ENCODE measurements around the gene STAG2.

STAG2 gene

DNA sequence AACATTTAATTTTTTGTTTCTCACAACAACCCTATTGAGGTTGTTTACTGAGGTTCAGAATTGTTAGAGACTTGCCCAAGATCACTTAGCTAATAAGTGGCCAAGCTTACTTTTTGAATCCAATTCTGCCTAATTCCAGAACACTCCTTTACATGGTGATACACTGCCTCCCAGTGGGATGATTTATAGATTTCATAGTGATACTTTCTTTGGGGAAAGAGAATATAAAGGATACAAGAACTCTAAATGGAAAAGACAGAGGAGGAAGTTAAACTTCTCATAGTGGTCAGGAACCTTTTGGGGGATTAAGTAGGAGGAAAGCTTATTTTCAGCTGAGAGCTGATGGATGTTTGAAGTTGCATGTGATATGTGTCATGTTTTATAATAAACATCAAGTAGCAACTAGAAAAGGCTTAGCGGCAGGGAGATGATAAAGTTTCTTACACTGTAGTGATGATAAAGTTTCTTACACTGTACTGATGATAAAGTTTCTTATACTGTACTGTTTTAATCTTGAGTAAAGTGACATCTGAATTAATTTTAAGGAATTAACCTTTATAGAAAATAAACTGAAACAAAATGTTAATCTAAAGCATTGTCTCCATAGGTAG lies 15.3 kb downstream of the STAG2 start:
- no peak for DNase-seq

DNA sequence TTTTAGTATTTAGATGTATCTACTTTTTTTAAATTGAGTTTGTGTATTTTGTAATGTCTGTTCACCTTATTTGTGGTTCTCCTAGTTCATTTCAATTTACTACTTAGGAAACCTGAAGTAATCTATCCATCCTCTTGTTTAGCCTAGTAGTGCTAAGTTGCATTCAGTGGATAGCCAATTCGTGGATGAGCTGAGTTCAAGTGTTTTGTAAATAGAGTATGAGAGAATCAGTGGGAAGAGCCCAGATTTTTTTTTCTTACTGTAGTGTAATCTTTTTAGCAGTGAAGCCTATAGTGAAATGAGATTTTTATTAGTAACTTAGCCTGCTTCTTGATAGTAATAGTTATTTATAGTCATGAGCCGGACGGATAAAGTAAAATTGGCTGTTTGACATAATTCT lies 21.7 kb downstream of the STAG2 start:
- no peak for DNase-seq

DNA sequence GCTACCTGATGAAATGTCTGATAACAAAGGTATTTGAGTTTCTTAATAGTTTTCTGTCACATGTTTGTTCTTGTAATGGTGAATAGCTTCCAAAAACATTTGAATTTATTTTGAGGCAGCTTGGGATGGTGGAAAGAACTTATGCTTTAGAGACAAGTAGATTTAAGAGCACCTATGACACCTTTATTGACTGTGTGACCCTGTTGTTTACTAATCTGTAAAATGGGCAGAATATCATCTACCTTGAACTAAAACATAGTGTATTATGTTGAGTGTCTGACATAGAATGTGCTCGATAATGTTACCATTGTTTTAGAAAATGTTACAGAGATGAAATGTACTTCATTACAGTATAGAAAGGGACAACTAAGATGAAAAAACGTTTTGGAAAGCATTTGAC lies 24.9 kb downstream of the STAG2 start:
- DNase-seq, result no peak

DNA sequence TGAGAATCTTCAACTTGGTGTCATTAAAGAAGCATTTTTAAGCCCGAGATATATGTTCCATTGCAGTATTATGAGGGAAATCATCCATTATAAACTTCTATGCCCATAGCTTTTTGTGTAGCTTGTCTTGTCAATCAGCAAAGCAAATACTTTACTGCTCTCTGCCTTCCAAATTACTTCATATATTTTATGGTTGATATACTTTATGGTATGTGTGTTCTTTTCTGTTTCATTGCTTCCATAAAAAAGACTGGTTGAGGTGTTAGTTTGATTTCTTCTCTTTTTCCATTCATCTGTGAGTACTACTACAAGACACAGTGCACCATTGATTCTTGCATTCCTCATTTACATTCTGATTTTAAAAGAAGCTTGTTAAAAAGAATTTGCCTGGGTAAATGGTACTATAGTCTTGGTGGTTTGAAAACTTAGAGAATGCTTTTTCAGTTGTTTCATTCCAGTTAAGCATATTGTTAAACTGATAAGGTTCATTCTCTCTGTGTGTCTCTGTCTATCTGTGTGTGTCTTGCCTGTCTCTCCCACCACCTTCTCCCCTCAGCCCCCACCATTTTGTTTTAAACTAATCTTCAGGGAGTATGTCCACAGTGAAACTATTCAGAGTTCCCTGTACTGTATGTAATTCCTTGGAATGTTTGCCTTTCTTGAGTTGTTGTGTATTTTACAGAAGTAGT lies 27.1 kb downstream of the STAG2 start:
- no peak for DNase-seq

GRCh38 chrX:123989235-123989634 lies 27.7 kb downstream of the STAG2 start:
- no peak for DNase-seq

DNA sequence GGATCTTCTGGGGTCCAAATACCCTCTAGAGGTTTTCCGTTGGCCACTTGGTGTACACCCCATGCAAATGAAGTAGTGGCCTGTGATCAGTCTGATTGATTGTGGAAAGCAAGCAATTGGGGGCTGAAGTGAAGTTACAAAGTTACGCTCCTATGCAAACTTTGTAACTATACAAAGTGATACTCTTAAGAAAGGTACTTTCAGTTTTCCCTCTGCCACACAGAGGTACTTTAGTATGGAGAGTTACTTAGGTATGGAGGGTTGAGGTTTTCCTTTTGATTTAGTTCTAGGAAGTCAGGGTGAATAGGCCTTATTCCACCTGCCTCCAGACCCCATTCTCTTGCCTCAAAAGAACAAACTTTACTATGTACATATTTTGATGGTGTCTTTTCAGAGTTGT lies 28.7 kb downstream of the STAG2 start:
- no peak for DNase-seq

DNA sequence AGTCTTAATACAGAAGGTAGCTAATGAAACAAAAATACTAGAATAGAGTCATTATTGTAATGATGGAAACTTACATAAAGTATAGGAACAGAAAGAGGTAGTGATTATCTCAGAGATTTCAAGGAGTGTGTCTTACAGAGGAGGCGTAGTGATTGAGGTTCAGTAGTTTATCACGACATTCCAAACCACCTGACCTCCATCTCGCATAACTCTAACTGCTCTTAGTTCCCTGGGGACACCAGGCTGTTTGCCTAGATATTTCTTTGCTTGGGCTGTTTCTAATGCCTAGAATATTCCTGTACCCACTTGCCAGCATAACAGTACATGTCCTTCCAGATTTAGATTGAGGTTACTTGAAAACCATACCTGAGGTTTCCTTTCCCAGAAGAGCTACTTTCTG lies 29.1 kb downstream of the STAG2 start:
- no peak for DNase-seq

- DNase-seq, result no peak
Measured at GRCh38 chrX:123993326-123993725, 31.8 kb downstream of the STAG2 start.

DNA sequence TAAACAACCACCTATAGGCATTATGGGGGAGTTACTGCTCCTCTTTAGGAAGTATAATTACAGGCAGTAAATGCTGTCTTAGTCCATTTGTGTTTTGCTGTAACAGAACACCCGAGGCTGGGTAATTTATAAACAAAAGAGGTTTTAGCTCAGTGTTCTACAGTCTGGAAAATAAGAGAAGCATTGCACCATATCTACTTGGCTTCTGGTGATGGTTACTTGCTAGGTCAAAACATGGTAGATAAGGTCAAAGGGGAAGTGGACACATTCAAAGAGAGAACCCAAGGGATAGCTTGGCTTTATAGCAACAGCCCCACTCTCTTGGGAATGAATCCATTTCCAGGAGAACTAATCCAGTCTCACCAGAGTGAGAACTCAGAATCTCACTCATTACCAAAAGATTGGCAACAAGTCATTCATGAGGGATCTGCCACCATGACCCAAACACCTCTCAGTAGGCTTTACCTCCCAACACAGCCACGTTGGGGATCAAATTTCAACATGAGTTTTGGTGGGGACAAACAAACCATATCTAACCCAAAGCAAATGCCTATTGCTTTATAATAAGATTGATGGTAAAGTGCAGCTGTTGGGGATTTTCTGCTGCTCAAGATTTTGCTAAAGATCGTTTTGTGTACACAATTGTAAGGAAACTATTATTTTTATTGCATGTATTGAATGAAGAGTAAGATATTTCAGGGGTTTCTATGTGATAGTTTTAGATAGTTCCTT lies 32.6 kb downstream of the STAG2 start:
- DNase-seq, result no peak

DNA sequence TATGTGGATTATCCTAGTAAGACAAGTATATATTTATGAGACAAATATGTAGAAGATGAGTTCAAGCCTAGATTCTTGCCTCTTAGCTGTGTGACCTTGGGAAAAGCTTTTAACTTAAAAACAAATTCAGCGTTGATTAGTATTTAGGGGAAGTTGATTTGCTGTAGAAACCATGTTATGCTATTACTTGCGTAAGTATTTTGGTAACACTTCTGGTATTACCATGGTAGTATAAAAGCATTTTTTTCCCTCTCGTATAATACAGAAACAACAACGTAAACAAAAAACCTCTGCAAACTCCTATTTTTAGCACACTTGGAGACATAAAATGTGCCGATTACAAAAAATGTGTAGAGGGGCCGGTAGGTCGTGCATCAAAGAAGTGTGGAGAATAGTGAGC lies 33.2 kb downstream of the STAG2 start:
- no peak for DNase-seq

DNA sequence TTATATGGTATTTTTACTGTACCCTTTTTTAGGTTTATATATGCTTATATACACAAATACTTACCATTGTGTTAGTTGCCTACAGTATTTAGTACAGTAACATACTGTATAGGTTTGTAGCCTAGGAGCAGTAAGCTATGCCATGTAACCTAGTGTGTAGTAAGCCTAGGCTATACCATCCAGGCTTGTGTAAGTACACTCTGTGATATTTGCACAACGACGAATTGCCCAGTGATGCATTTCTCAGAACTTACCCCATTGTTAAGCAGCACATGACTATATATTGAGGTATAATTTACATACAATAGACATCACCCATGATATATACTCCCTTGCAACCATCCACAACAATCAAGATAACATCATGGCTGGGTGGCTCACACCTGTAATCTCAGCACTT lies 40.1 kb downstream of the STAG2 start:
- DNase-seq, result no peak

DNA sequence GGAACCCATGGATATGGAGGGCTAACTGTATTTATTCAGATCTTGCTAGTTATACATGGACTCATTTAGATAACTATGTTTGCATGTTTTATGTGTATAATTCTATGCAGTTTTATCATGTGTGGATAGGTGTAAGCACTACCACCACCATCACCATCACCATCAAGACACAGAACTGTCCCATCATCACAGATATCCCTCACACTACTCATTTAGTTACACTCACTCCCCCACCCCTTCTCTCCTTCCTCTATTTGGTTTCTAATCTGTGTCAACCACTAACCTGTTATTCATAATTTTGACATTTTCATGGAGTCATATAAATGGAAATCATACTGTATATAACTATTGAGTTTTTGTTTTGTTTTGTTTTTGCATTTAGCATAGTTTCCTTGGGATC lies 43.7 kb downstream of the STAG2 start:
- no peak for DNase-seq

GRCh38 chrX:124010157-124010556 lies 48.7 kb downstream of the STAG2 start:
- DNase-seq, result no peak

DNA sequence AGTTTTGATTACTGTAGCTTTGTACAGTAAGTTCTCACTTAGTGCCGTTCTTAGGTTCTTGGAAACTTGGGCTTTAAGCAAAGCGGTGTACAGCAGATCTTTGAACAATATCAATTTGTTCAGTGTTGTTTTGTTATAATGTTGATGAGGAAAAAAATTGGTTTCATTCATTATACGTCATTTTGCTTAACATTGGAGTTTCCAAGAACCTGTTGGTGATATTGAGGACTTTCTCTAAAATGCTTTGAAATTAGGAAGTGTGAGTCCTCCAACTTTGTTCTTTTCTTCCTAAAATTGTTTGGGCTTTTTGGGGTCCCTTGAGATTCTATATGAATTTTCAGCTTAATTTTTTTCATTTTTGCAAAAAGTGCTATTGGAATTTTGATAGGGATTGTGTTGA lies 49.1 kb downstream of the STAG2 start:
- no peak for DNase-seq

DNA sequence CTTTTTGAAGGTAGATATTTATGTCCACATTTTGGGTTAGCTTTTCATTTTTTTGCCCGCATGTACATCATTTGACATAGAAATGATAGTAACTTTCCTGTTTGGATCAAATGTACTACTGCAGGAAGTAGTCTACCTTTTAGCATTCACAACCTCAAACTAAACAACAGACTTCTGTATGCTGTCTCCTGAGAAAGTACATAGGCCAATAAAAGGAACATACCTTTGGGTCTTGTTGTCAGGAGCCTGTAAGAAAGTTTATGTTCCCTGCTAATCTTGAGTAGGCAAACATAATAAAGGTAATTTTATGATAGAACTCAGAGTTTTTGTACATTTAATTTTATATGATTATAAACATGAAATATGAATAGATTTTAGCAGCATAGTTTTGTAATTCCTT lies 54.2 kb downstream of the STAG2 start:
- no peak for DNase-seq

DNA sequence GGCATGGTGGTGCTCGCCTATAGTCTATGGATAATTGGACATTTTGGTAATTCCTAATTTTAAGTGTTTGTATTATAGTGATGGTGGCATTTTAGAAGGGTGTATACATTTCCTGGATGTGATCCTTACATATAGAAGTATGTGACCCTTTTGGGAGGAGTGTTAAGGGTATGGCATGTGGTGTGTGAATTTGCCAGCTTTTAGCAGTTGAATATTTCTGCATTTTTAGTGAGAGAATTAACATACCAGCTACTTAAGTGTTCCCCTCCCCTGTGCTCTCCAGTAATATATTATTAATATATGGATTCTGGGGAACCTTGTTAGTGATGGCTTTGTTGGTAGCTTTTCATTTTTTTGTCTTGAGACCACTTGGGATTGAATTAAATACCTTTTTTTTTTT lies 55.3 kb downstream of the STAG2 start:
- DNase-seq, result no peak

- DNase-seq, result no peak
Measured at GRCh38 chrX:124018023-124018422, 56.5 kb downstream of the STAG2 start.

- DNase-seq, result no peak
Measured at GRCh38 chrX:124023838-124024238, 62.3 kb downstream of the STAG2 start.

GRCh38 chrX:124026529-124026928 lies 65.0 kb downstream of the STAG2 start:
- DNase-seq, result no peak

GRCh38 chrX:124028182-124028581 lies 66.7 kb downstream of the STAG2 start:
- DNase-seq, result no peak

DNA sequence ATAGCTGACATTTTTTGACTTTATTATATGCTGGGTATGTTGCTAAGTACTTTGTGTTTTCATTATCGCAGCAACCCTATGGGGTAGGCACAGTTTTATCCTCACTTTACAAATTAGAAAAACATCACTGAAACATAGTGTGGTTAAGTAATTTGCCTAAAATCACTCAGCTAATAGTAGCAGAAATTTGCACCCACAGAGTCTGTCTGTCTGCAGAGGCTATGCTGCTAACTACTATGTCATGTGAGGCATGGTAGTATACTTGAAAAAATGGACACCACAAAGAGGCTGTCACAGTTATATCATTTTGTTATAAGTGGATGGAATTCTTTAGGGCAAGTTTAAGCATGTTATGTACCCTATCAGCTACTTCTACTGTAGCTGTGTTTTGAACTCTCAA lies 69.0 kb downstream of the STAG2 start:
- no peak for DNase-seq

- no peak for DNase-seq
Measured at GRCh38 chrX:124033821-124034220, 72.3 kb downstream of the STAG2 start.

DNA sequence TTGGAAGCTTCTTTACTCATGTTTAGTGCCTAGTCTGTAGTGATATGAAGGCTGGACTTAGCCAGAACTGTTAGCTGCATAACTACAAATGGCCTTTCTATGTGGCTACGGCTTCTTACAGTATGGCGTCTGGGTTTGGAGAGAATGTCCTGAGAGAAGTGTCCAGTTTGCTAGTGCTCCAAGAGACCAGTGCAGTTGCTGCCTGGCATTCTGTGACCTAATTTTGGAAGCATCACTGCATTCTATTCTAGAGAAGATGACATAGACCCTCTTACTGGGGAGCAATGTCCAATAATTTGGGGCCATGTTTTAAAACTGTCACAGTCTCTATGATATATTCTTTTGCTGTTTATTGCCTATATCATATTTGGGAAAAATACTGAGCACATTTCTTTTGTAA lies 74.2 kb downstream of the STAG2 start:
- DNase-seq, result no peak

- DNase-seq, result no peak
Measured at GRCh38 chrX:124042042-124042441, 80.5 kb downstream of the STAG2 start.

- no peak for DNase-seq
Measured at GRCh38 chrX:124045109-124045508, 83.6 kb downstream of the STAG2 start.
